Body of pancreas (tissue), 4 donors: ENCODE measurements around the gene SLC22A23.

Experiments used
- POLR2A ChIP-seq, 3 donors: fragments of 450-650 bp; IDR thresholded peaks; one replicate each; pipeline ENCODE4 v1.6.1; 2016; ENCODE audit warnings: antibody characterized with exemption in 3 of 3, mild to moderate bottlenecking in 2 of 3
- TF ChIP-seq, protein P1 (sequence below), 7 experiments: fragments of 450-650 bp in 4 of 7; fragments of 200-600 bp in 3 of 7; sonication (generic) in 3 of 7; IDR thresholded peaks; one replicate each; pipeline ENCODE4 v1.5.1; 2016 to 2019; ENCODE audit warnings: antibody characterized with exemption in 7 of 7

DNA sequence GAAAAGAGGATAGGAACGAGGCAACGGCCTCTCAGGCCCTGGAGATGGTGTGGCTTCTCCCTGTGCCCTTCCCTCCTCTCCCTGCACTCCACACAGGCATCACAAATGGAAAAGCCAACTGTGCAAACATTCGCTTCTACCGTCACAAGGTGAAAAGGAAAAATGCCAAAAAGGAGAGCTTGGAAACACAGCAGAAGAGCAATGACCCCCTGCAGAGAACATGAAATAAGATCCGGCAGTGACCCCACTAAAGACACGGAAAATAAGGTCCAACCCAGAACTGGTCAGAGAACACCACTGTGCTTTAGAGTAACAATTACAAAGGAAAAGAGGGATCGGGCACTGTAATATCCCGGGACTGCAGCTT lies 63.0 kb downstream of the SLC22A23 start:
- TF ChIP-seq, protein P1, sequence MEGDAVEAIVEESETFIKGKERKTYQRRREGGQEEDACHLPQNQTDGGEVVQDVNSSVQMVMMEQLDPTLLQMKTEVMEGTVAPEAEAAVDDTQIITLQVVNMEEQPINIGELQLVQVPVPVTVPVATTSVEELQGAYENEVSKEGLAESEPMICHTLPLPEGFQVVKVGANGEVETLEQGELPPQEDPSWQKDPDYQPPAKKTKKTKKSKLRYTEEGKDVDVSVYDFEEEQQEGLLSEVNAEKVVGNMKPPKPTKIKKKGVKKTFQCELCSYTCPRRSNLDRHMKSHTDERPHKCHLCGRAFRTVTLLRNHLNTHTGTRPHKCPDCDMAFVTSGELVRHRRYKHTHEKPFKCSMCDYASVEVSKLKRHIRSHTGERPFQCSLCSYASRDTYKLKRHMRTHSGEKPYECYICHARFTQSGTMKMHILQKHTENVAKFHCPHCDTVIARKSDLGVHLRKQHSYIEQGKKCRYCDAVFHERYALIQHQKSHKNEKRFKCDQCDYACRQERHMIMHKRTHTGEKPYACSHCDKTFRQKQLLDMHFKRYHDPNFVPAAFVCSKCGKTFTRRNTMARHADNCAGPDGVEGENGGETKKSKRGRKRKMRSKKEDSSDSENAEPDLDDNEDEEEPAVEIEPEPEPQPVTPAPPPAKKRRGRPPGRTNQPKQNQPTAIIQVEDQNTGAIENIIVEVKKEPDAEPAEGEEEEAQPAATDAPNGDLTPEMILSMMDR (IDR thresholded peaks at IDR 0.05) = no peak
- no peak for TF ChIP-seq POLR2A (IDR thresholded peaks at IDR 0.05)
